Motor neuron (in vitro differentiated cells): Measurements from ENCODE around the gene TULP3. TPM values are rescaled to one million over a fixed set of nuclear protein-coding genes. Genes with fewer than 3 reads are reported as not detected.
"Not testable (repeated sequence)": the region's sequence is repeated elsewhere in the genome, so short reads cannot be mapped to it uniquely, and the experiment has no call there.

Experiments
- ATAC-seq, 8 experiments: fragments of 200-7000 bp; cut with Tn5 transposase; replicated peaks in 6 of 8; 2 replicates each; pipeline ENCODE4 v1.8.0; 2021; ENCODE audit warnings: mild to moderate bottlenecking in 8 of 8, moderate library complexity in 8 of 8
- H3K27ac ChIP-seq, 2 donors: fragments of 250-450 bp; sonication (Bioruptor Pico); 2 replicates each; pipeline ENCODE4 v1.9.0; 2021; ENCODE audit warnings: antibody characterized with exemption in 2 of 2, mild to moderate bottlenecking in 2 of 2, moderate library complexity in 1 of 2
- H3K4me1 ChIP-seq, 2 donors: fragments of 250-450 bp; sonication (Bioruptor Pico); replicated peaks in 1 of 2; 2 replicates each; pipeline ENCODE4 v1.6.1; 2021; ENCODE audit warnings: antibody characterized with exemption in 2 of 2, mild to moderate bottlenecking in 2 of 2, moderate library complexity in 1 of 2
- H3K4me3 ChIP-seq, 5 donors: fragments of 250-450 bp; sonication (Bioruptor Pico); 2 replicates each; pipeline ENCODE4 v1.9.0; 2021; ENCODE audit warnings: antibody characterized with exemption in 5 of 5, mild to moderate bottlenecking in 5 of 5, moderate library complexity in 4 of 5
- WGBS, 10 experiments: fragments of 450-650 bp; shearing (Covaris generic); methylation state at CpG; one replicate each; pipeline ENCODE4 v1.0.0; 2022; 5-methylcytosine and 5-hydroxymethylcytosine counted together
- in situ Hi-C, 9 experiments: fragments of 400-800 bp; cut with MboI; loops; one replicate each; pipeline ENCODE4 v1.15.0; 2021; ENCODE audit warnings: low sequenced_read_pairs in 9 of 9, low pct_unique_long_range_greater_than_20kb in 2 of 9; ENCODE audit not compliant: unreplicated experiment in 9 of 9
- total RNA-seq, 8 experiments: library from RNA; unstranded; fragments of 300-600 nt; gene quantifications; 2 replicates each; pipeline versions ENCODE4 v1.2.3 to v1.2.4, GENCODE V29; 2022

TULP3 gene
- total RNA-seq, 8 experiments from 2014 or later = 11.7 to 25.1 (median 15.4) TPM

GRCh38 chr12:2858334-2858733 is 32.4 kb upstream of the TULP3 start:
- Histone ChIP-seq H3K27ac (no peak overlapping the region), H3K4me1 (no peaks in the 10 kb centered on the region), H3K4me3 (no peak overlapping the region)
- in situ Hi-C loops = loop anchor here in 4 of 9 experiments (25.0 kb wide), 1 partner anchor 179 kb away; no protein-coding TSS in a partner anchor
- WGBS, 10 experiments = 17 to 100% (median 100%) methylated on average over 1 of the region's 2 CpGs; no CpG with 5 or more reads in 7 of the 10 experiments
- peak in 2 of 8 experiments; percentile 82 to 88 for ATAC-seq

- Histone ChIP-seq H3K4me1 (no peaks in the 10 kb centered on the region), H3K27ac (no peak overlapping the region), H3K4me3 (no peak overlapping the region)
- in situ Hi-C loops = loop anchor here in 4 of 9 experiments (25.0 kb wide), 1 partner anchor 178 kb away; no protein-coding TSS in a partner anchor
- WGBS, 10 experiments = 60 to 90% (median 87%) methylated on average over 1 to 3 of the region's 12 CpGs; no CpG with 5 or more reads in 7 of the 10 experiments
- no peak for ATAC-seq
These were observed 31.7 kb upstream of the TULP3 start for GRCh38 chr12:2858944-2859421.

- H3K27ac ChIP-seq = no peak overlapping the region
- in situ Hi-C loops = loop anchor here in 4 of 9 experiments (25.0 kb wide), 1 partner anchor 177 kb away; no protein-coding TSS in a partner anchor
- no peak overlapping the region for H3K4me3 ChIP-seq
- H3K4me1 ChIP-seq = no peaks in the 10 kb centered on the region
- ATAC-seq = no peak
These were observed 30.5 kb upstream of the TULP3 start for GRCh38 chr12:2860170-2860569.

GRCh38 chr12:2862876-2863275 is 27.8 kb upstream of the TULP3 start:
- Histone ChIP-seq H3K4me1 (no peaks in the 10 kb centered on the region), H3K4me3 (no peak overlapping the region), H3K27ac (no peak overlapping the region)
- WGBS, 10 experiments = 67 to 100% (median 96%) methylated on average over 1 to 6 of the region's 7 CpGs; no CpG with 5 or more reads in 3 of the 10 experiments
- in situ Hi-C loops = loop anchor here in 4 of 9 experiments (25.0 kb wide), 1 partner anchor 174 kb away; no protein-coding TSS in a partner anchor
- ATAC-seq = no peak

- H3K4me1 ChIP-seq, ATAC-seq, H3K27ac ChIP-seq, H3K4me3 ChIP-seq: not testable (repeated sequence)
- in situ Hi-C loops = loop anchor here in 4 of 9 experiments (25.0 kb wide), 1 partner anchor 174 kb away; no protein-coding TSS in a partner anchor
- 80 to 100% (median 88%) methylated on average over 1 to 5 of the region's 7 CpGs; no CpG with 5 or more reads in 2 of the 10 experiments for WGBS, 10 experiments
These were observed 27.3 kb upstream of the TULP3 start for GRCh38 chr12:2863402-2863801.

- H3K27ac ChIP-seq = no peak overlapping the region
- no peak overlapping the region for H3K4me3 ChIP-seq
- no peak for ATAC-seq
- no peaks in the 10 kb centered on the region for H3K4me1 ChIP-seq
- in situ Hi-C loops = loop anchor here in 4 of 9 experiments (25.0 kb wide), 1 partner anchor 173 kb away; no protein-coding TSS in a partner anchor
- WGBS, 10 experiments = 95 to 100% (median 96%) methylated on average over 4 to 7 of the region's 9 CpGs; no CpG with 5 or more reads in 4 of the 10 experiments
These were observed 26.5 kb upstream of the TULP3 start for GRCh38 chr12:2864198-2864597.

GRCh38 chr12:2868986-2869632 is 21.6 kb upstream of the TULP3 start:
- H3K4me3 ChIP-seq, H3K4me1 ChIP-seq, H3K27ac ChIP-seq: not testable (repeated sequence)
- WGBS, 10 experiments = 37 to 100% (median 80%) methylated on average over 1 to 5 of the region's 9 CpGs; no CpG with 5 or more reads in 1 of the 10 experiments
- in situ Hi-C loops = loop anchor here in 4 of 9 experiments (25.0 kb wide), 1 partner anchor 168 kb away; no protein-coding TSS in a partner anchor
- peak in 2 of 8 experiments; percentile 91 to 94 for ATAC-seq

GRCh38 chr12:2876431-2877046 is 14.2 kb upstream of the TULP3 start:
- in situ Hi-C loops = no loop called here
- Histone ChIP-seq H3K27ac (peak overlapping the region in 1 of 2 donors; percentile 86), H3K4me3 (peak overlapping the region; percentile 89 to 99 (median 96)), H3K4me1 (peaks cover 10% of the 10 kb centered on the region in 2 donors)
- ATAC-seq = peak in 4 of 8 experiments; percentile 24 to 78 (median 66)
- 0 to 29% (median 13%) methylated on average over 1 to 9 of the region's 38 CpGs; no CpG with 5 or more reads in 2 of the 10 experiments for WGBS, 10 experiments

- H3K4me1 ChIP-seq = peaks cover 10% of the 10 kb centered on the region in 2 donors
- in situ Hi-C loops = no loop called here
- H3K27ac ChIP-seq = peak within 1 kb of the TSS; percentile 86 to 88
- peak within 1 kb of the TSS; percentile 89 to 99 (median 96) for H3K4me3 ChIP-seq
- 0 to 40% (median 1%) methylated on average over 1 to 22 of the region's 70 CpGs for WGBS, 10 experiments
- ATAC-seq = peak; percentile 90 to 93 (median 92)
These were observed 13.4 kb upstream of the TULP3 start, which contains the start of the genes FOXM1 and RHNO1 for GRCh38 chr12:2877047-2877952. Gene FOXM1 (minus strand): TSS chr12:2877174. CDS start chr12:2874478, 2,696 bp downstream. Gene RHNO1 (plus strand): TSS chr12:2877223. CDS start chr12:2885367, 8,144 bp downstream.

- WGBS, 10 experiments = 0 to 71% (median 20%) methylated on average over 2 to 8 of the region's 16 CpGs
These were observed 12.5 kb upstream of the TULP3 start for GRCh38 chr12:2877953-2878732.

GRCh38 chr12:2879853-2880252 is 10.8 kb upstream of the TULP3 start:
- WGBS, 10 experiments = 100% methylated on average over 1 to 3 of the region's 3 CpGs; no CpG with 5 or more reads in 1 of the 10 experiments
- ATAC-seq = no peak
- in situ Hi-C loops = loop anchor here in 1 of 9 experiments (10.0 kb wide), 1 partner anchor 155 kb away; no protein-coding TSS in a partner anchor
- peaks cover 10% of the 10 kb centered on the region in 2 donors for H3K4me1 ChIP-seq
- no peak overlapping the region for H3K4me3 ChIP-seq
- no peak overlapping the region for H3K27ac ChIP-seq

More at GRCh38 chr12:2877953-2878732, 12.5 kb upstream of the TULP3 start:
- in situ Hi-C loops = no loop called here
- Histone ChIP-seq H3K4me1 (peaks cover 10% of the 10 kb centered on the region in 2 donors), H3K4me3 (peak overlapping the region; percentile 89 to 99 (median 96)), H3K27ac (peak overlapping the region; percentile 86 to 88)
- ATAC-seq = peak in 6 of 8 experiments; percentile 4 to 51 (median 40)
